Measurements from ENCODE around the gene PRKAR2B.
A peak's percentile ranks its signal among the peaks of the same experiment; 100 is the strongest.
"Not testable (repeated sequence)": the region's sequence is repeated elsewhere in the genome, so short reads cannot be mapped to it uniquely, and the experiment has no call there.

PRKAR2B gene

GRCh38 chr7:107125475-107125874 lies 81.0 kb downstream of the PRKAR2B start:
- no peak for DNase-seq (ENCODE audit: low read depth)
- no peak for TF ChIP-seq CTCF (IDR thresholded peaks at IDR 0.05; ENCODE audit: control insufficient read depth, insufficient read depth, low read depth, low read length, missing control alignments)
- no peak overlapping the region for H3K4me3 ChIP-seq (ENCODE audit: control insufficient read depth, low read depth, low read length)

GRCh38 chr7:107128217-107128616 lies 83.7 kb downstream of the PRKAR2B start:
- no peak overlapping the region for H3K4me3 ChIP-seq (ENCODE audit: control insufficient read depth, low read depth, low read length)
- no peak for DNase-seq (ENCODE audit: low read depth)
- TF ChIP-seq CTCF (IDR thresholded peaks at IDR 0.05; ENCODE audit: control insufficient read depth, insufficient read depth, low read depth, low read length, missing control alignments): no peak

- no peak overlapping the region for H3K4me3 ChIP-seq (ENCODE audit: control insufficient read depth, low read depth, low read length)
- DNase-seq (ENCODE audit: low read depth): no peak
- no peak for TF ChIP-seq CTCF (IDR thresholded peaks at IDR 0.05; ENCODE audit: control insufficient read depth, insufficient read depth, low read depth, low read length, missing control alignments)
These were observed 84.2 kb downstream of the PRKAR2B start for GRCh38 chr7:107128748-107129147.

GRCh38 chr7:107130487-107131220 lies 86.1 kb downstream of the PRKAR2B start:
- DNase-seq (ENCODE audit: low read depth): no peak
- peak; percentile 18 for TF ChIP-seq CTCF (IDR thresholded peaks at IDR 0.05; ENCODE audit: control insufficient read depth, insufficient read depth, low read depth, low read length, missing control alignments)
- no peak overlapping the region for H3K4me3 ChIP-seq (ENCODE audit: control insufficient read depth, low read depth, low read length)

GRCh38 chr7:107133396-107133795 lies 88.9 kb downstream of the PRKAR2B start:
- H3K4me3 ChIP-seq (ENCODE audit: control insufficient read depth, low read depth, low read length): no peak overlapping the region
- no peak for TF ChIP-seq CTCF (IDR thresholded peaks at IDR 0.05; ENCODE audit: control insufficient read depth, insufficient read depth, low read depth, low read length, missing control alignments)
- DNase-seq (ENCODE audit: low read depth): no peak

- no peak for TF ChIP-seq CTCF (IDR thresholded peaks at IDR 0.05; ENCODE audit: control insufficient read depth, insufficient read depth, low read depth, low read length, missing control alignments)
- no peak overlapping the region for H3K4me3 ChIP-seq (ENCODE audit: control insufficient read depth, low read depth, low read length)
- no peak for DNase-seq (ENCODE audit: low read depth)
These were observed 94.4 kb downstream of the PRKAR2B start for GRCh38 chr7:107138696-107139420.

GRCh38 chr7:107143875-107144274 lies 99.4 kb downstream of the PRKAR2B start:
- H3K4me3 ChIP-seq (ENCODE audit: control insufficient read depth, low read depth, low read length): not testable (repeated sequence)

More at GRCh38 chr7:107143875-107144274, 99.4 kb downstream of the PRKAR2B start:
- not testable (repeated sequence) for DNase-seq (ENCODE audit: low read depth)

All from AG09309 (cell line).